ENCODE data around the gene NKX6-2. TPM values are rescaled to one million over a fixed set of nuclear protein-coding genes. Genes with fewer than 3 reads are reported as not detected.

Gene NKX6-2
- total RNA-seq: not detected

- H3K4me3 ChIP-seq: peak within 1 kb of the TSS in 2 of 4 donors; percentile 21 to 36
- peaks cover 76% of the 10 kb centered on the region for H3K27me3 ChIP-seq
- TF ChIP-seq CTCF (IDR thresholded peaks at IDR 0.05) (no peak), EP300 (IDR thresholded peaks at IDR 0.05; ENCODE audit: low read depth) (no peak), POLR2AphosphoS5 (IDR thresholded peaks at IDR 0.05) (no peak), POLR2A (IDR thresholded peaks at IDR 0.05) (no peak)
- no peaks in the 10 kb centered on the region for H3K9me3 ChIP-seq
- H3K36me3 ChIP-seq: peaks cover 0 to 27% (median 0%) of the 10 kb centered on the region in 4 donors
- intact Hi-C loops (cut with DNase I; ENCODE audit: low total_unique reads) (loop anchor here (10.0 kb wide), 1 partner anchor 131 kb away; no protein-coding TSS in a partner anchor), in situ Hi-C loops (cut with MboI; ENCODE audit: low pct_ligation_motif_present in 1 of 4, low pct_unique_long_range_greater_than_20kb in 1 of 4, low sequenced_read_pairs in 3 of 4) (no loop called here)
- peaks cover 16 to 39% (median 32%) of the 10 kb centered on the region in 4 donors for H3K4me1 ChIP-seq
- 4% methylated on average over 48 of the region's 119 CpGs; no CpG with 5 or more reads in 1 of the 2 donors for WGBS, 2 donors (ENCODE audit: low coverage in 1 of 2)
- H3K27ac ChIP-seq: no peak within 1 kb of the TSS
- DNase-seq: no peak
Observed at GRCh38 chr10:132785723-132786475, at the start of gene NKX6-2. Gene NKX6-2 (minus strand): TSS chr10:132786147. CDS start chr10:132785948, 199 bp downstream.

DNA sequence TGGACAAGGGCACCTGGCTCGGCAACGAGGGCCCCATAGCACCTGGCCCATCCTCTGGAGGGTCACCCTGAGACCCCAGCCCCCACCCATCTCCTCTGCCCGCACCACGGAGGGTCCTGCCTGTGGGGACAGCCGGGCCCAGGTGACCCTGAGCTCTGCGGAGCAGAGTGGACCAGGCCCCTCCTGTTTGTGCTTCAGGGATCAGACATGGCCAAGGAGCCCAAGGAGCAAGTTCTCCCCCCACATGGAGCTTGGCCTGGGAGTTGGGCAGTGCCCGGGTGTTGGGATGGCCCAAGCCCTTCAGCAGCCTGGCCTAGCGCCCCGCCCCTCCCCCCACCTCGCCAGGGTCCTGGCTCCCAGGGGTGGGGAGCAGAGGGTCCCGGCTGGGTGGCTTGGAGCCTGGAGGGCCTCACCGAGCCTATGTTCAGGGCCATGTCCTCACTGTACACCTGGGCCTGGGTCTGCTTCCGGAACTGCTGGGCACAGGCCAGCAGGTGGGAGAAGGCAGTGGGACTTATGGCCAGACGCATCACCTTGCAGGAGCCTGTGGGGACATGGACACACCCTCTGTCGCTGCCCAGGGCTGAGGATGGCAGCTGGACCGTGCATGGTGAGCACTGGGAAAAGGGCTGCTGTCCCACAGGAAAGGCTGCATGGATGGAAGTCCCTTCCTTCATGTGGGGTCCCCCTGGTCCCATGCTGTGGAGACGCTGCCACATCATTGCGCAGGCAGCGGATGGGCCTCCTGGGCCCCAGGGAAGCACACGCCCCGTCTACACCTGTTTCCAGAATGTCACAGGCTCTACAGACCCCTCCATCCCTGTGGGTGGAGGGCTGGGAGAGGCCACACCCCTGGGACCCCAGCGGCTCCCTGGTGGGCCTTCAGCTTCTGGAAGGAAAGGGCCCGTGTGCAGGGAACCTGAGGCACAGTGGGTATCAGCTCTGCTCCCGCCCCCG lies 49.2 kb upstream of the NKX6-2 start:
- intact Hi-C loops (cut with DNase I; ENCODE audit: low total_unique reads) (loop anchor here (5.0 kb wide), 1 partner anchor 292 kb away; no protein-coding TSS in a partner anchor), in situ Hi-C loops (cut with MboI; ENCODE audit: low pct_ligation_motif_present in 1 of 4, low pct_unique_long_range_greater_than_20kb in 1 of 4, low sequenced_read_pairs in 3 of 4) (no loop called here)
- no peak for DNase-seq
- no peak overlapping the region for H3K27ac ChIP-seq
- peaks cover 60% of the 10 kb centered on the region for H3K27me3 ChIP-seq
- WGBS, 2 donors (ENCODE audit: low coverage in 1 of 2): 75% methylated on average over 23 of the region's 25 CpGs; no CpG with 5 or more reads in 1 of the 2 donors
- no peak for TF ChIP-seq POLR2AphosphoS5 (IDR thresholded peaks at IDR 0.05)
- TF ChIP-seq POLR2A (IDR thresholded peaks at IDR 0.05): no peak
- no peak for TF ChIP-seq EP300 (IDR thresholded peaks at IDR 0.05; ENCODE audit: low read depth)
- TF ChIP-seq CTCF (IDR thresholded peaks at IDR 0.05): no peak
- no peaks in the 10 kb centered on the region for H3K9me3 ChIP-seq
- no peak overlapping the region for H3K4me3 ChIP-seq
- H3K4me1 ChIP-seq: no peaks in the 10 kb centered on the region
- no peaks in the 10 kb centered on the region for H3K36me3 ChIP-seq

- Histone ChIP-seq H3K27me3 (peaks cover 60% of the 10 kb centered on the region), H3K27ac (no peak overlapping the region), H3K4me1 (no peaks in the 10 kb centered on the region), H3K4me3 (no peak overlapping the region), H3K9me3 (no peaks in the 10 kb centered on the region), H3K36me3 (no peaks in the 10 kb centered on the region)
- in situ Hi-C loops (cut with MboI; ENCODE audit: low pct_ligation_motif_present in 1 of 4, low pct_unique_long_range_greater_than_20kb in 1 of 4, low sequenced_read_pairs in 3 of 4): no loop called here
- DNase-seq: no peak
- intact Hi-C loops (cut with DNase I; ENCODE audit: low total_unique reads): no loop called here
- whole genome bisulfite sequencing, 2 donors (ENCODE audit: low coverage in 1 of 2): 88% methylated on average over 18 of the region's 18 CpGs; no CpG with 5 or more reads in 1 of the 2 donors
- TF ChIP-seq EP300 (IDR thresholded peaks at IDR 0.05; ENCODE audit: low read depth): no peak
- no peak for TF ChIP-seq CTCF (IDR thresholded peaks at IDR 0.05)
- no peak for TF ChIP-seq POLR2A (IDR thresholded peaks at IDR 0.05)
- TF ChIP-seq POLR2AphosphoS5 (IDR thresholded peaks at IDR 0.05): no peak
Observed at GRCh38 chr10:132834311-132834761, 48.4 kb upstream of the NKX6-2 start.
